AG09309 (cell line): ENCODE data around the gene C19orf12.

Source experiments
- DNase-seq: peaks from one replicate; pipeline ENCODE4 v3.0.0-alpha.2; 2010; ENCODE audit warnings: low read depth
- H3K4me3 ChIP-seq: 2 replicates; pipeline ENCODE4 v1.5.1; 2011; ENCODE audit warnings: mild to moderate bottlenecking, low read depth, low read length, moderate library complexity; ENCODE audit not compliant: control insufficient read depth
- CTCF ChIP-seq: IDR thresholded peaks from 2 replicates; pipeline ENCODE4 v1.5.1; 2011; ENCODE audit warnings: mild to moderate bottlenecking, low read depth, low read length, inconsistent platforms; ENCODE audit not compliant: insufficient read depth, control insufficient read depth; ENCODE audit errors: missing control alignments

The C19orf12 gene

GRCh38 chr19:29697523-29698261 lies 17.4 kb downstream of the C19orf12 start:
- TF ChIP-seq CTCF, result no peak
- H3K4me3 ChIP-seq, result no peak overlapping the region
- no peak for DNase-seq

- H3K4me3 ChIP-seq, result no peak overlapping the region
- no peak for TF ChIP-seq CTCF
- DNase-seq, result no peak
These were observed 18.6 kb downstream of the C19orf12 start for GRCh38 chr19:29696565-29696846.

- H3K4me3 ChIP-seq, result no peak overlapping the region
- TF ChIP-seq CTCF, result no peak
- no peak for DNase-seq
These were observed 19.1 kb downstream of the C19orf12 start for GRCh38 chr19:29695765-29696564.

GRCh38 chr19:29694669-29695627 lies 20.1 kb downstream of the C19orf12 start:
- no peak overlapping the region for H3K4me3 ChIP-seq
- DNase-seq, result peak; percentile 37
- peak; percentile 98 for TF ChIP-seq CTCF

GRCh38 chr19:29694161-29694560 lies 20.9 kb downstream of the C19orf12 start:
- no peak overlapping the region for H3K4me3 ChIP-seq
- DNase-seq, result no peak
- no peak for TF ChIP-seq CTCF

- no peak overlapping the region for H3K4me3 ChIP-seq
- TF ChIP-seq CTCF, result peak; percentile 40
- DNase-seq, result no peak
These were observed 24.2 kb downstream of the C19orf12 start for GRCh38 chr19:29690842-29691241.
